ENCODE results near the gene FNIP2. TPM values are rescaled to one million over a fixed set of nuclear protein-coding genes. Genes with fewer than 3 reads are reported as not detected.

Gene FNIP2
- total RNA-seq, 1 experiment from 2014 or later, result 15.8 TPM

DNA sequence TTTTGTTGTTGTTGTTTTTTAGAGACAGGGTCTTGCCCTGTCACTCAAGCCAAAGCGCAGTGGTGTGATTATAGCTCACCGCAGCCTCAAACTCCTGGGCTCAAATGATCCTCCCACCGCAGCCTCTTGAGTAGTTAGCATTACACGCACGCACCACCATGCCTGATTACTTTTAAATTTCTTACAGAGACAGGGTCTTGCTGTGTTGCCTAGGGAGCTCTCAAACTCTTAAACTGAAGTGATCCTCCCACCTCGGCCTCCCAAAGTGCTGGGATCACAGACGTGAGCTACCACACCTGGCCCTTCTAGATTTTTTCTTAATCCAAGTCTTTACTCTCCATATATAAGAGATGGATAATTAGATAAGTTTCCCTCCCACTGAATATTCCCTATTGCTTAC is 29.2 kb downstream of the FNIP2 start:
- H3K36me3 ChIP-seq (ENCODE audit: control insufficient read depth, insufficient read depth, low read length), result no peaks in the 10 kb centered on the region
- no peak for DNase-seq
- no peaks in the 10 kb centered on the region for H3K9me3 Mint-ChIP-seq (ENCODE audit: unreplicated experiment)
- peaks cover 20% of the 10 kb centered on the region for H3K4me1 Mint-ChIP-seq (ENCODE audit: low read depth, unreplicated experiment)
- POLR2A ChIA-PET, result no interaction called here
- H3K4me1 ChIP-seq, result peaks cover 24% of the 10 kb centered on the region
- no peak overlapping the region for H3K4me3 Mint-ChIP-seq (ENCODE audit: unreplicated experiment)
- BruUV-seq (replicated peaks), result no TSS peak
- H3K9me3 ChIP-seq, result no peaks in the 10 kb centered on the region
- intact Hi-C loops (cut with micrococcal nuclease; ENCODE audit: unreplicated experiment), result no loop called here
- no peak for TF ChIP-seq CTCF (IDR thresholded peaks at IDR 0.05; ENCODE audit: insufficient read depth in 1 of 2, low read depth in 1 of 2, low read length in 1 of 2, severe bottlenecking in 1 of 2, unreplicated experiment in 1 of 2)
- peaks cover 6% of the 10 kb centered on the region for H3K27me3 Mint-ChIP-seq (ENCODE audit: insufficient read depth, unreplicated experiment)
- no peaks in the 10 kb centered on the region for H3K36me3 Mint-ChIP-seq (ENCODE audit: insufficient read depth, unreplicated experiment)
- no peaks in the 10 kb centered on the region for H3K27me3 ChIP-seq (replicated peaks; ENCODE audit: control insufficient read depth, insufficient read depth, low read length)
- no peak overlapping the region for H3K4me3 ChIP-seq (ENCODE audit: low read depth, low read length)
- H3K27ac Mint-ChIP-seq (ENCODE audit: unreplicated experiment), result no peak overlapping the region
- CTCF ChIA-PET, result no interaction called here

- no peaks in the 10 kb centered on the region for H3K9me3 ChIP-seq
- CTCF ChIA-PET, result interaction anchor here (0.6 to 1.4 kb wide), 4 partner anchors 16 to 411 kb away, joined by 3 to 4 read pairs (median 3); no protein-coding TSS in a partner anchor
- peaks cover 19% of the 10 kb centered on the region for H3K4me1 ChIP-seq
- intact Hi-C loops (cut with micrococcal nuclease; ENCODE audit: unreplicated experiment), result loop anchor here (1.0 kb wide), 2 partner anchors 11 to 17 kb away; no protein-coding TSS in a partner anchor
- peaks cover 15% of the 10 kb centered on the region for H3K4me1 Mint-ChIP-seq (ENCODE audit: low read depth, unreplicated experiment)
- no peak overlapping the region for H3K27ac Mint-ChIP-seq (ENCODE audit: unreplicated experiment)
- no peak overlapping the region for H3K4me3 ChIP-seq (ENCODE audit: low read depth, low read length)
- DNase-seq, result peak in 1 of 2 experiments; percentile 23
- POLR2A ChIA-PET, result no interaction called here
- peaks cover 8% of the 10 kb centered on the region for H3K27me3 Mint-ChIP-seq (ENCODE audit: insufficient read depth, unreplicated experiment)
- no peak for TF ChIP-seq CTCF (IDR thresholded peaks at IDR 0.05; ENCODE audit: insufficient read depth in 1 of 2, low read depth in 1 of 2, low read length in 1 of 2, severe bottlenecking in 1 of 2, unreplicated experiment in 1 of 2)
- no peaks in the 10 kb centered on the region for H3K36me3 Mint-ChIP-seq (ENCODE audit: insufficient read depth, unreplicated experiment)
- no peak overlapping the region for H3K4me3 Mint-ChIP-seq (ENCODE audit: unreplicated experiment)
- no TSS peak for BruUV-seq (replicated peaks)
- H3K9me3 Mint-ChIP-seq (ENCODE audit: unreplicated experiment), result no peaks in the 10 kb centered on the region
- no peaks in the 10 kb centered on the region for H3K27me3 ChIP-seq (replicated peaks; ENCODE audit: control insufficient read depth, insufficient read depth, low read length)
- H3K36me3 ChIP-seq (ENCODE audit: control insufficient read depth, insufficient read depth, low read length), result no peaks in the 10 kb centered on the region
Observed at GRCh38 chr4:158799013-158799770, 30.4 kb downstream of the FNIP2 start.

- TF ChIP-seq CTCF (IDR thresholded peaks at IDR 0.05; ENCODE audit: insufficient read depth in 1 of 2, low read depth in 1 of 2, low read length in 1 of 2, severe bottlenecking in 1 of 2, unreplicated experiment in 1 of 2), result no peak
- peak; percentile 54 to 66 for DNase-seq
- Histone ChIP-seq H3K27me3 (replicated peaks; ENCODE audit: control insufficient read depth, insufficient read depth, low read length) (no peaks in the 10 kb centered on the region), H3K4me3 (ENCODE audit: low read depth, low read length) (no peak overlapping the region), H3K9me3 (no peaks in the 10 kb centered on the region), H3K36me3 (ENCODE audit: control insufficient read depth, insufficient read depth, low read length) (no peaks in the 10 kb centered on the region), H3K4me1 (peaks cover 19% of the 10 kb centered on the region)
- no peak overlapping the region for H3K27ac Mint-ChIP-seq (ENCODE audit: unreplicated experiment)
- H3K4me1 Mint-ChIP-seq (ENCODE audit: low read depth, unreplicated experiment), result peaks cover 15% of the 10 kb centered on the region
- H3K9me3 Mint-ChIP-seq (ENCODE audit: unreplicated experiment), result no peaks in the 10 kb centered on the region
- no TSS peak for BruUV-seq (replicated peaks)
- ChIA-PET CTCF (interaction anchor here (1.0 to 1.4 kb wide), 3 partner anchors 17 to 411 kb away, joined by 3 to 4 read pairs (median 3); no protein-coding TSS in a partner anchor), POLR2A (no interaction called here)
- H3K27me3 Mint-ChIP-seq (ENCODE audit: insufficient read depth, unreplicated experiment), result peaks cover 8% of the 10 kb centered on the region
- intact Hi-C loops (cut with micrococcal nuclease; ENCODE audit: unreplicated experiment), result loop anchor here (1.0 to 5.0 kb wide), 3 partner anchors 10 to 37 kb away; no protein-coding TSS in a partner anchor
- no peaks in the 10 kb centered on the region for H3K36me3 Mint-ChIP-seq (ENCODE audit: insufficient read depth, unreplicated experiment)
- H3K4me3 Mint-ChIP-seq (ENCODE audit: unreplicated experiment), result no peak overlapping the region
Observed at GRCh38 chr4:158799856-158800255, 31.0 kb downstream of the FNIP2 start.

All from Caco-2 (cell line).